Adipocyte (in vitro differentiated cells): Measurements from ENCODE around the gene MPC1.
A peak's percentile ranks its signal among the peaks of the same experiment; 100 is the strongest.
"Not testable (repeated sequence)": the region's sequence is repeated elsewhere in the genome, so short reads cannot be mapped to it uniquely, and the experiment has no call there.

ENCODE experiments used
- DNase-seq: peaks from one replicate; pipeline ENCODE4 v3.0.0-alpha.2; 2015; ENCODE audit warnings: low read depth
- H3K27me3 ChIP-seq: replicated peaks from 2 replicates; pipeline ENCODE4 v1.7.0; 2013; ENCODE audit warnings: mild to moderate bottlenecking, low read length, moderate library complexity; ENCODE audit not compliant: control insufficient read depth, insufficient read depth
- H3K36me3 ChIP-seq: 2 replicates; pipeline ENCODE4 v1.7.0; 2013; ENCODE audit warnings: low read length, mild to moderate bottlenecking, moderate library complexity; ENCODE audit not compliant: control insufficient read depth, insufficient read depth, severe bottlenecking
- H3K4me1 ChIP-seq: 2 replicates; pipeline ENCODE4 v1.7.0; 2013; ENCODE audit warnings: mild to moderate bottlenecking, low read length, moderate library complexity; ENCODE audit not compliant: control insufficient read depth, insufficient read depth
- H3K4me3 ChIP-seq: 2 replicates; pipeline ENCODE4 v1.7.0; 2013; ENCODE audit warnings: mild to moderate bottlenecking, low read length, moderate library complexity
- H3K9ac ChIP-seq: 2 replicates; pipeline ENCODE4 v1.7.0; 2013; ENCODE audit warnings: mild to moderate bottlenecking, low read length, moderate library complexity
- H3K9me3 ChIP-seq: 2 replicates; pipeline ENCODE4 v1.7.0; 2013; ENCODE audit warnings: mild to moderate bottlenecking, low read length, moderate library complexity; ENCODE audit not compliant: control insufficient read depth

Gene MPC1

DNA sequence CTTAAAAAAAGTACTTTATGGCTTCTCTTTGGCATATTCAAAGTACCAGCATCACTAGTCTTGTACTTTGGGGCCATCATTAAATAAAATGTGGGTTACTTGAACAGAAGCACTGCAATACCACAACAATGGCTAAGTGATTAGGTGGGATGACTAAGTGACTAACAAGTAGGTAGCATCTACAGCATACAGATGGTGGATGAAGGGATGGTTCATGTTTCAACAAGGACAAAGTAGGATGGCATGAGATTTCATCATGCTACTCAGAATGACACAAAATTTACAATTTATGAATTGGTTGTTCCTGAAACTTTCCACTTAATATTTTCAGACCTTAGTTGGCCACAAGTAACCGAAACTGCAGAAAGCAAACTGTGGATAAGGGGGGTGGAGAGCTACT is 7.7 kb downstream of the MPC1 start:
- no peaks in the 10 kb centered on the region for H3K27me3 ChIP-seq
- no peak overlapping the region for H3K9ac ChIP-seq
- H3K36me3 ChIP-seq = peaks cover 5% of the 10 kb centered on the region
- H3K4me1 ChIP-seq = peaks cover 6% of the 10 kb centered on the region
- no peaks in the 10 kb centered on the region for H3K9me3 ChIP-seq
- DNase-seq = no peak
- no peak overlapping the region for H3K4me3 ChIP-seq

DNA sequence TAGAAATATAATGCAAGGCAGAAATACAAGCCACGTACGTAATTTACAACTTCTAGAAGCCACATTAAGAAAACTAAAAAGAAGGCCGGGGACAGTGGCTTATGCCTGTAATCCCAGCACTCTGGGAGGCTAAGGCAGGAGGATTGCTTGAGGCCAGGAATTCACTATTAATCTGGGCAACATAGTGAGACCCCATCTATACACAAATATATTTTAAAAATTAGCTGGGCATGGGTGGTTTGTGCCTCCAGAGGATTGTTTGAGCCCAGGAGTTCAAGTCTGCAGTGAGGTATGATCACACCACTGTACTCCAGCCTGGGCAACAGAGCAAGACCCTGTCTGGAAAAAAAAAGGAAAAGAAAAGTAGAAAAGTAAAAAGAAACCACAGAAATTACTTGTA is 12.3 kb downstream of the MPC1 start:
- H3K9me3 ChIP-seq = no peaks in the 10 kb centered on the region
- no peaks in the 10 kb centered on the region for H3K27me3 ChIP-seq
- peaks cover 21% of the 10 kb centered on the region for H3K4me1 ChIP-seq
- peaks cover 33% of the 10 kb centered on the region for H3K36me3 ChIP-seq
- H3K9ac ChIP-seq = no peak overlapping the region
- DNase-seq = no peak
- no peak overlapping the region for H3K4me3 ChIP-seq

DNA sequence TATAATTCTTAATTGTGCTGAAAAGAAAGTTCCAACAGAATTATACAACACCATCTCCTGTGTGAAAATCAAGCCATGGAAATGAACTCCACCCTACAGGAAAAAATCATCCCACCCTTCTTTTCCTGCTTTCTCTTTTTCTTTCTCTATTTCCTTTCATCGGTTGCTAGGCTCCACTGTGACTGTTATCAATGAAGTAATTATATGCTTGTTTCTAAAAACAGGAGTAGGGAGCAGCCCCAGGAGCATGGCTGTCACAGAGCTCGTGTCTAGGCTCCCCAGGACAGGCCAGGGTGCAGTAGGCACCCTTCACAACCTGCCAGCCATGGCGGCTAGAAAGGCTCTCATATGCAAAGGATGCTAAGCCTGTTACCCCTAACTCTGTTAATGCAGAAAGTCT is 13.0 kb downstream of the MPC1 start:
- peaks cover 35% of the 10 kb centered on the region for H3K36me3 ChIP-seq
- no peaks in the 10 kb centered on the region for H3K9me3 ChIP-seq
- H3K4me3 ChIP-seq = no peak overlapping the region
- DNase-seq = no peak
- no peak overlapping the region for H3K9ac ChIP-seq
- H3K4me1 ChIP-seq = peaks cover 27% of the 10 kb centered on the region
- no peaks in the 10 kb centered on the region for H3K27me3 ChIP-seq

DNA sequence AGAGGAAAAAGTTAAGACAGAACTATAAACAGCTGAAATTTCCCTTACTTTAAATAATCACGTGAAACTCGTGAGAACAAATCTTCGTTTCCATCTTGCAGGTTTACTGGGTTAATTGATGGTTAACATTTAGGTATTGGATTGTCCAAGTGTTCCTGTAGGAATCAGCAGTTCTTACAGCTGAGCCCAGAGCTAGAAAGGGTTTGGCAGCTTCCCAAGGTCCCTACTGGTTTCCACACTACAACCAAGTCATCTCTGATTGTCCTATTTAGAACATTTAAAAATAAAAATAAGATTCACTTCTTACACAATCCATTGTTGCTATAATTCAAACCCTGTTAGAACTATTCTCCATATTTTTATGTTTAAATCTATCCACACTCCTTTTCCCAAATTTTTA is 15.8 kb downstream of the MPC1 start:
- H3K36me3 ChIP-seq = peaks cover 57% of the 10 kb centered on the region
- DNase-seq = no peak
- H3K27me3 ChIP-seq = no peaks in the 10 kb centered on the region
- no peak overlapping the region for H3K9ac ChIP-seq
- H3K4me1 ChIP-seq = peaks cover 33% of the 10 kb centered on the region
- H3K9me3 ChIP-seq = no peaks in the 10 kb centered on the region
- no peak overlapping the region for H3K4me3 ChIP-seq

DNA sequence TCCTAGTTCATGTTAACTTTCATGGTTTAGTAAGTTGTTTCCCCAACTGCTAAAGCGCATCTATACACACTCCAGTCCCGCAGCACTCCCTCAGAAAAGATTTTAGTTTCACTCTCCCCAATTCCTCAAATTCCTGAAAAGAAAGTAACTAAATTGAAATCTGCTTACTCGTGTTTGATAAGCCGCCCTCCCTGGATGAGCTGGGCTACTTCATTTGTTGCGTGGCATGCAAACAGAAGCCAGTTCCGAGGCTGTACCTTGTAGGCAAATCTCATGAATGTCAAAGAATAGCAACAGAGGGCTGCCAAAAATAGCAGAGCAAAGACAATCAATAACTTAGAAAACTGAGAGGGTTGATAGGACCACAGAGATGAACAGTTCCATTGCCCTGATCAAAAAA is 16.9 kb downstream of the MPC1 start:
- Histone ChIP-seq H3K9me3 (no peaks in the 10 kb centered on the region), H3K4me3 (no peak overlapping the region), H3K9ac (no peak overlapping the region), H3K4me1 (peaks cover 39% of the 10 kb centered on the region), H3K36me3 (peaks cover 57% of the 10 kb centered on the region), H3K27me3 (no peaks in the 10 kb centered on the region)
- peak; percentile 35 for DNase-seq

DNA sequence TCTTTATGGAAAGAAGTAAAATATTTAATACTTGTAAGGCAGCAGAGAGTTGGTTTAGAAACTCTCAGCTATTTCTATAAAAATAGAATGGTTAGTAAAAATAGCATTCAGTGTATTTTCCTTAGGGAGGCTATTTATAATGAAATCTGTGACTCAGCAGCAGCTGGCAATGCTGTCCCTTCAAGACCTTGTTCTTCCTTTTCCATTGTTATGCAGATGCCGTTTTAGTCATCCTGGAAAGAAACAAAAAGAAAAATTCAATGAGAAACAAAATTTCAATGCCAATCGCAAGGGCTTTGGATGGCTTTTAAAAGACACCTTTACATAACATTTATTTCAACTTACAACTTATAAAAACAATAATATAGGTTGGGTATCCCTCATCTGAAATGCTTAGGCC is 17.5 kb downstream of the MPC1 start:
- H3K9ac ChIP-seq = peak overlapping the region; percentile 64
- H3K4me3 ChIP-seq = peak overlapping the region; percentile 43
- peaks cover 54% of the 10 kb centered on the region for H3K36me3 ChIP-seq
- H3K9me3 ChIP-seq = no peaks in the 10 kb centered on the region
- DNase-seq = peak; percentile 72
- H3K27me3 ChIP-seq = no peaks in the 10 kb centered on the region
- peaks cover 45% of the 10 kb centered on the region for H3K4me1 ChIP-seq

DNA sequence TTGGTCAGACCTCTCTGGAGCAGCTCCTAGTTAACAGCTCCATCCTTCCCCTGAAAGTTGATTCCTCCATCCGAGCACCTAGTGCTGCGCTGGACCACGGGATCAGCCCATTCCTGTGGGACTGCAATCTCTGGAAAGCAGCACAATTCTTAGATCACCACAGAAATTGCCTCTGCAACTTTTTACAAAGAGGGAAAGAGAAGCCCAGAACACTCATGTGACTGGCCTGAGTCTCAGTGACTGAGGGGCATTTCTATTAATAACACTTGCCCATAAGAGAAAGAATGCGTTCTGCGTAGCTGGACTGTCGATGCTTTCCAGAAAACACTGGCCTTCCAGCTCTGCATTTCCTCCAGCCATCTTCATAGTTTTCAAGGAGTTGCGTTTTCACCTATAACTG is 18.3 kb downstream of the MPC1 start:
- H3K4me1 ChIP-seq = peaks cover 50% of the 10 kb centered on the region
- H3K4me3 ChIP-seq = peak overlapping the region; percentile 43
- H3K9me3 ChIP-seq = no peaks in the 10 kb centered on the region
- H3K27me3 ChIP-seq = no peaks in the 10 kb centered on the region
- H3K36me3 ChIP-seq = peaks cover 47% of the 10 kb centered on the region
- peak overlapping the region; percentile 64 for H3K9ac ChIP-seq
- DNase-seq = no peak

DNA sequence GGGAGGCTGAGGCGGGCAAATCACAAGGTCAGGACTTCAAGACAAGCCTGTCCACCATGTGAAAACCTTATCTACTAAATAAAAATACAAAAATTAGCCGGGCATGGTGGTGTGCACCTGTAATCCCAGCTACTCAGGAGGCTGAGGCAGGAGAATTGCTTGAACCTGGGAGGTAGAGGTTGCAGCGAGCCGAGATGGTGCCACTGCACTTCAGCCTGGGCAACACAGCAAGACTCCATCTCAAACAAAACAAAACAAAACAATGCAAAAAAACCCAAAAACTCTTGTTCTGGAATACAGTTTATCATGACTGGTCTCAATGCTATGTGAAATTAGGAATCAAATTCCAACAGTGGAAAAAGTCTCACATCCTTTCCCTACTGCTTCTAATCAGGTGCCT is 20.3 kb downstream of the MPC1 start:
- peaks cover 37% of the 10 kb centered on the region for H3K36me3 ChIP-seq
- H3K27me3 ChIP-seq, DNase-seq, H3K9ac ChIP-seq, H3K9me3 ChIP-seq, H3K4me3 ChIP-seq: not testable (repeated sequence)
- peaks cover 48% of the 10 kb centered on the region for H3K4me1 ChIP-seq

DNA sequence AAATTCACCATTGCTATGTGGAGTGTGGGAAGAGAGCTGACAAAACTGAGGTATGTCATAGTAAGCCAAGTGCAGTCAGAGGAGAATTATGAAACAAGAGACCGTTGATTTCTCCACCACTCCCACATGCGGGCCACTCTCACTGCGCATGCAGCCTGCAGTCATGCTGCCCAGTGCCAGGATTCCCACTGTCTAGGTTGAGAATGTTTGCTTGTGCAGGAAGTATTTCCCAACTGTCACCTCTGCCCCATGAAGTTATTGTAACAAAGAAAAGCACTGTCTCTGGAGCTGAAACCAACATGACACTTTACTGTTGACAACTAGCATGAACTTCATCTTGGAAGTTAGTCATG is 21.7 kb downstream of the MPC1 start:
- DNase-seq = no peak
- Histone ChIP-seq H3K4me1 (peaks cover 35% of the 10 kb centered on the region), H3K9me3 (no peaks in the 10 kb centered on the region), H3K36me3 (peaks cover 30% of the 10 kb centered on the region), H3K4me3 (no peak overlapping the region), H3K27me3 (no peaks in the 10 kb centered on the region), H3K9ac (peak overlapping the region; percentile 56)

DNA sequence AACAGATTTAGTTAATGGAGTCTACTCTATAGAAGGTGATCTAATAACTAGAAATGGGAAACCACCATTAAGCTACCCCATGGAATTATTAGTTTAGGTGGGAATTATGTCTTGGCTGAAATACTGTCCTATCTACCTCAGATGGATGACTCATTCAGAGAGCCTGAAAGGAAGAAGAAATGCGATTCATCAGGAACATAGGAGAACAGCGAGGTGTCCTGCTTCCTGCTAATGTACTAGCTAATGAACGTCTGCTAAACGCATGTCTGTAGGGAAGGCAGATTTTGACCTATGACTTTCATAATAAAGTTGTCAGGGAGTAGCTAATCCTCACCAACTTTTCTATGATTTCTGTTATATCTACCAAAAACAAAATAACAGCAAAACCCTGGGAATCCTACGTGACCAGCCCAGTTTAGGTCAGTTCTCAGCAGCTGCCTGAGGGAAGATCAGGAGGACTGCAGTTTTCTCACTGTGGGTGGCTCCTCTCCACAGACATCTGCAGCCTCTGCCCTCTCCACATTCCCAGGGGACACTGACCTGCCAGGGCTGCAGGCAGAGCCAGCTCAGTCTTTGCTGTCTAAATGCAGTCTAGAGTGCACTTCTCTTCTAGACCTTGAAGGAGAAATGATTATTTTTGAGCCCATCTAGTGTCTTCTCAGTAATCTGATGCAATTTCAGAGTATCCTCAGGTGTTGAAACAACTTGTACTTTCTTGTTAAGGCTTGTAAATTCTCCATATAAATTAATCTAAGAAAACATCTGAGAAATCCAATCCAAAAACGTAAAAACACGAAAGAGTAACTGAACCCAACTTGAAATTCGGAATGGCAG is 22.3 kb downstream of the MPC1 start:
- peak overlapping the region; percentile 56 for H3K9ac ChIP-seq
- no peaks in the 10 kb centered on the region for H3K27me3 ChIP-seq
- H3K9me3 ChIP-seq = no peaks in the 10 kb centered on the region
- peaks cover 29% of the 10 kb centered on the region for H3K4me1 ChIP-seq
- peak overlapping the region; percentile 20 for H3K4me3 ChIP-seq
- peaks cover 24% of the 10 kb centered on the region for H3K36me3 ChIP-seq
- peak; percentile 10 for DNase-seq

DNA sequence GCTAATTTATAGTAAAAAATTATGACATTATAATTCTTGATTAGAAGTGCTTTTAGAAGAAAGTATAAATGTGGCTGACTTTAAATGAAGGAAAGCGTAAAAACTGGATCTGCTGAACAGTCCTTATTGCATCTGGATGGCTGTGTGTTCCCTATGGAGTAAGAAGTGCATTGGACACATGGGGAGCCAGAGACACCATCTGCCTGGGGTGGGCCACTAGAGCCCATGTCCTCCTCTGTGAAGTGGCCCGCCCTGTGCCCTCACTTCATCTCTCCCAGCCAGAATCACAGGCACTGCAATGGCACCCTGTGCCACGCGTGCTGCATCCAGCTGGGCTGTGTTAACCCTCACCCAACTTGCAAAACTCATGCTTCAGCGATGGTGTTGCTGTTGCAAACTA is 27.2 kb downstream of the MPC1 start:
- Histone ChIP-seq H3K4me3 (no peak overlapping the region), H3K27me3 (peaks cover 13% of the 10 kb centered on the region), H3K9ac (no peak overlapping the region), H3K36me3 (no peaks in the 10 kb centered on the region), H3K9me3 (no peaks in the 10 kb centered on the region), H3K4me1 (peaks cover 9% of the 10 kb centered on the region)
- no peak for DNase-seq

DNA sequence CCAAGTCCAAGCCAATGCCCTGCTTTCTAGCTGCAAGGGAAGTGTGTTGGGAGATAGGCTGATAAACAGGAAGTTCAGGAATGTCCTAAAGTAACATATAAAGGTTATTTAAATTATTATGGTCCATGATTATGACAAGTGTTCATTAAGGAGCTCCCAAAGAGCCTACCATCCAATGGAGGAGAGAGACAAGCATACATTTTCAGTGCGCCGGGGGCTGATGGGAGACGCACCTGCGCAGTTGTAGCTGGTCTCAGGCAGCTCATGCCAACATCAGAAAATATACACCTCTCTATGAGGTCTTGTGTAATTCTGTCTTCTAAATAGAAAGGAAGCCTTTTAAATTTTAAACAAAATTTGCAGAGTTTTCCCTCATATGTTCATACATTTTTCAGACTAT is 27.8 kb downstream of the MPC1 start:
- peaks cover 3% of the 10 kb centered on the region for H3K4me1 ChIP-seq

More for the DNA sequence above, 27.8 kb downstream of the MPC1 start:
- DNase-seq = no peak
- H3K4me3 ChIP-seq = no peak overlapping the region
- no peak overlapping the region for H3K9ac ChIP-seq
- peaks cover under 1% of the 10 kb centered on the region for H3K9me3 ChIP-seq
- peaks cover 13% of the 10 kb centered on the region for H3K27me3 ChIP-seq
- no peaks in the 10 kb centered on the region for H3K36me3 ChIP-seq
